GM11168 (cell line): ENCODE data around the gene VIL1.

Source experiments
- in situ Hi-C: fragments of 300-500 bp; cut with MboI; formaldehyde crosslinking; loops from one replicate; pipeline ENCODE4 v1.12.0; 2022; ENCODE audit warnings: low sequenced_read_pairs; ENCODE audit not compliant: unreplicated experiment

Gene VIL1

DNA sequence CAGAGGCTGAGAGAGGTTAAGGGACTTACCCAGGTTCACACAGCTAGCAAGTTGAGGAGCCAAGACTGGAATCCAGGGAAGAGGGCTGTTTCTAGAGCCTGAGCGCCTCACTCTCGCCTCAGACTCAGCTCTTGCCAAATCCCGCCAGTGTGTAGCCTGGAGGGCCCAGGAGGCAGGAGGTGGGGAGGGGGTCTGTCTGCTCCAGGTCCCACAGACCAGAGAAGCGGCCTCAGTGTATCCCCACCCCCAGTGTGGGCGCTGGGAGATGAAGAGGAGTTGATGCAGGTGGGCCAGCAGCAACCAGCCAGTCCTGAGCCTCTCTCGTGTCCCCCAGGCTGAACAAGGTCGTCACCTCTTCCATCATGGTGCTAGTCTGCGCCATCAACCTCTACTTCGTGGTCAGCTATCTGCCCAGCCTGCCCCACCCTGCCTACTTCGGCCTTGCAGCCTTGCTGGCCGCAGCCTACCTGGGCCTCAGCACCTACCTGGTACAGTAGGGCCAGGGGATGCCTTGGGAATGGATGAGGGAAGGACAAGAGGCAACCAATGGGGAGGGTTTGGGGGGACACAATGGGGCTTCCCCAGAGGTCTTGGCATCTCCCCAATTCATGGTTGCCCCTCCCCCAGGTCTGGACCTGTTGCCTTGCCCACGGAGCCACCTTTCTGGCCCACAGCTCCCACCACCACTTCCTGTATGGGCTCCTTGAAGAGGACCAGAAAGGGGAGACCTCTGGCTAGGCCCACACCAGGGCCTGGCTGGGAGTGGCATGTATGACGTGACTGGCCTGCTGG lies 24.4 kb upstream of the VIL1 start:
- in situ Hi-C loops, result loop anchor here (10.0 kb wide), 1 partner anchor 90 kb away; no protein-coding TSS in a partner anchor

DNA sequence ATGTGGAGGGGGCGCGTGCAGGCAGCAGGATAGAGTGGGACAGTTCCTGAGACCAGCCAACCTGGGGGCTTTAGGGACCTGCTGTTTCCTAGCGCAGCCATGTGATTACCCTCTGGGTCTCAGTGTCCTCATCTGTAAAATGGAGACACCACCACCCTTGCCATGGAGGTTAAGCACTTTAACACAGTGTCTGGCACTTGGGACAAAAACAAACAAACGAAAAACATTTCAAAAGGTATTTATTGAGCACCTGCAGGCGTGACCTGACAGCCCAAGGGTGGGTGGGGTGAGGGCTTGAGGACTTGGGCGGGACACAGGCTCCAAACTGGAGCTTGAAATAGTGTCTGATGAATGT lies 23.9 kb upstream of the VIL1 start:
- in situ Hi-C loops, result loop anchor here (10.0 kb wide), 1 partner anchor 90 kb away; no protein-coding TSS in a partner anchor

DNA sequence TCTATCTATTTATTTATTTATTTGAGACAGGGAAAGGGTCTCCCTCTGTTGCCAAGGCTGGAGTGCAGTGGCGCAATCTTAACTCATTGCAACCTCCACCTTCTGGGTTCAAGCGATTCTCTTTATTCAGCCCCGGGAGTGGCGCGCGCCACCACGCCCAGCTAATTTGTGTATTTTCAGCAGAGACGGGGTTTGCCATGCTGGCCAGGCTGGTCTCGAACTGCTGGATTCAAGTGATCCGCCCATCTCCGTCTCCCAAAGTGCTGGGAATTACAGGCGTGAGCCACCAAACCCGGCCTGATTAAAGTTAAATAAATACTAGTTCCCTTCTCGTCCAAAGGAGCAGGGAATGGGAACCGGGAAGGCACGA lies 23.5 kb upstream of the VIL1 start:
- in situ Hi-C loops, result loop anchor here (10.0 kb wide), 1 partner anchor 91 kb away; no protein-coding TSS in a partner anchor

DNA sequence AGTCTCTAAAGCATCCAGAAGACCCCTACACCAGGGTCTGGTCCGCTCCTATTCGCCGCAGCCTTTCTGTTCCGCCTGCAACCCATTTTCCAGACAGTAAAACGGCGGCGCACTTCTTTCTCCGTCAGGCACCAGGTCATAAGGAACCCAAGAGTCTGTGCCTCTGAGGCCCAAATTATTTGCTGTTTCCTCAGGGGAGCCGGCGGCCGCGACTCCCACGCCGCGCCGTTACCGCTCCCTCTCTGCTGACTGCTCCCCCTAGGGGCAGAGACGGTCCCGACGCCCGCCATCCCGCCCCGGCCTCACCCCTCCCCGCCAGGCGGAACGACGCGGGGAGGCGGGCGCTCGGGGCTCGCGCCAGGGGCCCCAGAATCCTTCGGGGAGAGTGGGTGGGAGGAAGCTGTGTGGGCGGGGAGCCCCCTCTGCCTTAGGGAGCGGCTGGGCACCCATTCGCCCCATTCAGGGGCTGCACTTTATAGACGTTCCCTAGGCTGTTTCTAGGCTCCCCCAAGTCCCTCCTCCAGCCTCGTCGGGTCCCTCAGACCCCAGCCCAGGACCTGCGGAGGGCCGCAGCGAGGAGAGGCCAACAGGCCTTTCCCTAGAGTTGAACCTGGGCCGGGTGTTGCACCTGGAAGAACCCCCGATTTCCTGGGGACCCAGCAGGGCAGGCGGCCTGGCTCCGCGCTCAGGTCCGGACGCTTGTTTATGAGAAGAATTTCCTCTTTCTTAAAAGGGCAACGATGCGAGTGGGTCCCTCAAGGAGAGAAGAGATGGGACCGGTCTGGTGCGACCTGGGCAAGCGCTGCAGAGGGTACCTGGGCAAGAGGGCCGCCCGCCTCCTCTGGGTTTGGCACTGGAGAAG lies 22.9 kb upstream of the VIL1 start:
- in situ Hi-C loops, result loop anchor here (10.0 kb wide), 1 partner anchor 91 kb away; no protein-coding TSS in a partner anchor

DNA sequence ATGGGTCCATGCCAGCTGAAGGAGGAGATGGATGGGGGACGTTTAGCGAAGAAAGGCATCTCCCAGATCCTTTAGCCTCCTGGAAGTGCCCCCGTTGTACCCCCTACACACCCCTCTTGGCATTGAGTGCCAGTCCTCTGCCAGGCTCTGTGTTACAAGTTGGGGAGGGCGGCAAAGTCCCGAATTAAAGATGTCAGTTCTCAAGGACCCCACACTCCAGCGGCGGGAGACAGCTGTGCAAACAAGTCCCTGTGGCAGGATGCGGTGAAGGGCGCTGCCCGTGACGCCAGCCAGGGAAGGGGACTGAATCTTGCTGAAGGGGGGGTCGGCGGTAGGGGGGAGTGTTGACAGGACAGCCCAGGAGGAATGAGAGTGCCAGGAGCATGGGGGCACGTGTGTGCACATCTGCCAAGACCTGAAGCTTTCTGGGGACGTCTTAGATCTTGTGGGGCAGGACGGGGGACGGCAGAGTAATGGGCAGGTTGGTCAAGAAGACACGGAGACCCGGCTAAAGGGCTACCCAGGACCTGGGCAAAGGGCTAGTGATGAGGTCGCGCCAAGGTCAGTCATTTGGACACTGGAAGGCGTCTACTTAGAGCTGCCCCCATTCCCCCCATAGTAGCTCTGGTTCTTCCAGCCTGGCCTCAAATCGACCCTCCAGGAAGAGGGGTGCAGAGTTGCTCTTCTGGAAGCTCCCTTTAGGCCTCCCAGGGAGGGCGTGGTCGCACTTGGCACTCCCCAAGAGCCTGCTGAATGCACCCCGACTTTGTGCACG lies 22.0 kb upstream of the VIL1 start:
- in situ Hi-C loops, result loop anchor here (10.0 kb wide), 1 partner anchor 92 kb away; no protein-coding TSS in a partner anchor

DNA sequence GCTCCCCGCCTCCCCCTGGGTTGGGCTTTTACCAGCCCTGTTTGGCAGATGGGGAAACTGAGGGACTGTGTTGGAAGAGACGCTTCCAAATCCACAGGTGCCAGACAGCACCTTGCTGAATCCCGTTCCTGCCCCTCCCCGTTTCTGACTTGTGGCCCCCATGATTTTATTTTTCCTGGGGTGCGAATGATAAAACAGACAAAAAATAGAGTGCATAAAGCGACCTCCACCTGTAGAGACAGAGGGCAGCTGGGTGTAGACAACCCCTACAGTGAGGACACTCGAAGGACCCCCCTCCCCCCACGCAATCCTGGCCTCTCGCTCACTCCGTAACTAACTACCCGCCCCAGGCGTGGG lies 21.5 kb upstream of the VIL1 start:
- in situ Hi-C loops, result loop anchor here (10.0 kb wide), 1 partner anchor 93 kb away; no protein-coding TSS in a partner anchor

DNA sequence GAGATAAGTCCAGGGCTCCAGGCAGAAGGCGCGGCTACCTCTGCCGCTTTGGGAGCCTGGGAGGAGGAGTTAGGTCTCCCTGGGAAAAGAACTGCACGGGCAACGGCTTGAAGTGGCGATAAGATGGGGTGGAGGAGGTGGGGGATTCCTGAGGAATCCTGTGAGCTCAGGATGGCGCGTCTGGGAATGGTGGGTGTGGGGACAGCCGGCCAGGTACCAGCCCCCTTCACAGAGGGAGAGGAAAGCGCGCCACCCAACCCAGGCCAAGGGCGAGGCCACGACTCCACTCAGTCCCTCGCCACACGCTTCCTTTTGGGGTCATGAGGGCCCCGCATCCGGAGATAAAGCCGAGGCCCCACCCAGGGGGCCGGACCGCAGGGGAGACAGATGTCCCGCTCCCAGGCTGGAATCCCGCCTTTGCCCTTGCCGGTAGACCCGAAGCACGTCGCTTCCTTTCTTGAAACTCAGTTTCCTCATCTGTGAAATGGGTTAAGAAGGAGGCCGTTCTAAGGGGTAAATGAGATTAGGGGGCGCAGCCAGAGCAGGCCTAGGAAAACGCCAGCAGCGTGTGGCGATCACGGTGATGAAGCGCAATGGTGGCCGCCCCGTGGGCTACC lies 21.0 kb upstream of the VIL1 start:
- in situ Hi-C loops, result loop anchor here (10.0 kb wide), 1 partner anchor 93 kb away; no protein-coding TSS in a partner anchor

DNA sequence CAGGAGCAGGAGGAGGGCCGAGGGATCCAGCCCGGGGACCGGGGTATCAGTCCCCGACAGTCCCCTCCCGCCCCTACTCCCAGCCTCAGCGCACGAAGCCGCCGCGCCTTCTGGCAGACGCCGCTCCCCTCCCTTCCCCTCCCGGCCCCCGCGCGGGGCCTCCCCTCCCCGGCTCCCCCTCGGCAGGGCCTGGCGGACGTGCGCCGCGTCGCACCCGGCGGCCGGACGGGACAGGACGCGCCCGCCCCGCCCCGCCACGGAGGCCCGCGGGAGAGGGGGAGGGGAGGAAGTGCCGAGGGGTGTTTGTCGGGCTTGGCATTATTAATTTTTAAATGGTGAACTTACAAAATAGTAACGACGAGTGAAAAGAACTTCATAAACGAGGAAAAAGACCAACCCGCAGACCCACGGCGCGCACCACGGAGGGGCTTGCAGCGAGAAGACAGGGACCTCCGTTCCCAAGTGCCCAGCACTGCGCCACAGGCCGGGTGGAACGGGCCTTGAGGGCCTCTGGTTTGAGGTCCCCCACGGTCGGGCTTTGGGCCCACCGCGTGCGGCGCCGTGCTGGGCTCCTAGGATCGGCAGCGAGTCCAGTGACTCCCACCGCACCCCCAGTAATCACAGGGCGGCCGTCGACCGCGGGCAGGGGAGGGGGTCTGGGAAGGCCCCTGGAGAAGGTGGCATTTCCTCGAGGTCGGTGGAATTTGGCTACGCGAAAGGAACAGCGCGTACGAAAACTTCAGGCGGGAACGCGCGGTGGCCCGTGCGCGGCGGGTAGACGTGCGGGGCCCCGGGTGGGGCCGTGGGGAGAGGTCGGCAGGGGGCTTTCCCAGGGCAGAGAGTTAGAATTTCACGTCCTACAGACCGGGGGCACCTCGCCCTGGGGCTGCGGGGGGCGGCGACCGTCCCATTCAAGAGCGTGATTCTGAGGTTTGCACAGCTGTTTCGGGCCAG lies 20.2 kb upstream of the VIL1 start:
- in situ Hi-C loops, result loop anchor here (10.0 kb wide), 1 partner anchor 94 kb away; no protein-coding TSS in a partner anchor

DNA sequence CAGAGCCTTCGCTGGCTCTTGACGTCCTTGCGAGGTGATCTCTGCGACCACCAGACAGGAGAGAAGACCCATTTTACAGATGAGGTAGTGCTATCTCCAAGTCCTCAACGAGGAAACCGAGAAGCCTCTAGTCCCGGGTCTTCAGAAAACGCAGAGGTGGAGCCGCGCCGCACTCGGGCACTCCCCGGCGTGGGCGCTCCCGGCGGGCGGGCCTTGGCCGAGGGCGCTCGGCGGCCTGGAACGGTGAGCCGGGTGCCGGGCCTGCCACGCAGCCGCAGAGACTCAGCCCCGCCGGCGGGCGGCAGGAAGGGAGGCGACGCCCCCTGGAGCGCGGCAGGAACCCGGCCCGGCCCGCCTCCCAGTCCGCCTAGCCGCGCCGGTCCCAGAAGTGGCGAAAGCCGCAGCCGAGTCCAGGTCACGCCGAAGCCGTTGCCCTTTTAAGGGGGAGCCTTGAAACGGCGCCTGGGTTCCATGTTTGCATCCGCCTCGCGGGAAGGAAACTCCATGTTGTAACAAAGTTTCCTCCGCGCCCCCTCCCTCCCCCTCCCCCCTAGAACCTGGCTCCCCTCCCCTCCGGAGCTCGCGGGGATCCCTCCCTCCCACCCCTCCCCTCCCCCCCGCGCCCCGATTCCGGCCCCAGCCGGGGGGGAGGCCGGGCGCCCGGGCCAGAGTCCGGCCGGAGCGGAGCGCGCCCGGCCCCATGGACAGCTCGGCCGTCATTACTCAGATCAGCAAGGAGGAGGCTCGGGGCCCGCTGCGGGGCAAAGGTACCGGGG lies 19.3 kb upstream of the VIL1 start, which contains the start of gene CTDSP1:
Gene CTDSP1, plus strand, starts transcription at position 478 of the 776 bp plus-strand sequence. Its CDS starts 223 bp downstream, at position 701.
- in situ Hi-C loops, result loop anchor here (10.0 kb wide), 1 partner anchor 95 kb away; no protein-coding TSS in a partner anchor

DNA sequence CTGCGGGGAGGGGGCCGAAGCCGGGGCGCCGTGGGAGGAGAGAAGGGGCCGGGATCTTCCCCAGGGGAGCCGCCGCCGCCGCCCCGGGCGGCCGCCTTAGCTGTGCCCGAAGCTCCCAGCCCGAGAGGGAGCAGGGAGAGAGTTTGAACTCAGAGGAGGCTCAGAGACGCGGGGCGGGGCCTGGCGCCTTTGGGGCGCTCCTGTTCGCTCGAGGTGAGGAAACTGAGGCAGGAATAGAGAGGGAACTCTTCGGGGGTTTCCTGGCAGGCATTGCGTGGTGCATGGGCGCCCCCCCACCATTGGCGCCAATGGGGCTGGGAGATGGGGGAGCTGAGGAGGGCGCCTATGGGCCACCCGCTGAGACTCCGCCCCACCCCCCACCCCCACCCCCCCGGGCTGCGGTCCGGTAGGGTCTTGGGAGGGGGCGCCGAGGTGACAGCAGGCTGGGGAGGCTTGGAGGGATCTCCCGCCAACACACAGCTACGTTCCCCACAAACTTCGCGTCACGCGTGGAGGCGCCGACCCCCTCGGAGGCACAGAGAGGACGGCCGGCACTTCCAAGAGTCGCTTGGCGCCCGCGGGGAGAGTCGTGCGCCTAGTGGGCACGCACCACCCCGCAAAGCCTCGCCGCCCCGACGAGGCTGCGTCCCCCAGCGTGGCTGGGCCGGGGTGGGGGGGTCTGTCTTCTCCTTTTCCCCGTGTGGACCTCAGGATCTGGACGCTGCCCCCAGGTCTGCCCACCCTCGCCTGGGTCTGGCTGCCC lies 18.6 kb upstream of the VIL1 start:
- in situ Hi-C loops, result no loop called here

DNA sequence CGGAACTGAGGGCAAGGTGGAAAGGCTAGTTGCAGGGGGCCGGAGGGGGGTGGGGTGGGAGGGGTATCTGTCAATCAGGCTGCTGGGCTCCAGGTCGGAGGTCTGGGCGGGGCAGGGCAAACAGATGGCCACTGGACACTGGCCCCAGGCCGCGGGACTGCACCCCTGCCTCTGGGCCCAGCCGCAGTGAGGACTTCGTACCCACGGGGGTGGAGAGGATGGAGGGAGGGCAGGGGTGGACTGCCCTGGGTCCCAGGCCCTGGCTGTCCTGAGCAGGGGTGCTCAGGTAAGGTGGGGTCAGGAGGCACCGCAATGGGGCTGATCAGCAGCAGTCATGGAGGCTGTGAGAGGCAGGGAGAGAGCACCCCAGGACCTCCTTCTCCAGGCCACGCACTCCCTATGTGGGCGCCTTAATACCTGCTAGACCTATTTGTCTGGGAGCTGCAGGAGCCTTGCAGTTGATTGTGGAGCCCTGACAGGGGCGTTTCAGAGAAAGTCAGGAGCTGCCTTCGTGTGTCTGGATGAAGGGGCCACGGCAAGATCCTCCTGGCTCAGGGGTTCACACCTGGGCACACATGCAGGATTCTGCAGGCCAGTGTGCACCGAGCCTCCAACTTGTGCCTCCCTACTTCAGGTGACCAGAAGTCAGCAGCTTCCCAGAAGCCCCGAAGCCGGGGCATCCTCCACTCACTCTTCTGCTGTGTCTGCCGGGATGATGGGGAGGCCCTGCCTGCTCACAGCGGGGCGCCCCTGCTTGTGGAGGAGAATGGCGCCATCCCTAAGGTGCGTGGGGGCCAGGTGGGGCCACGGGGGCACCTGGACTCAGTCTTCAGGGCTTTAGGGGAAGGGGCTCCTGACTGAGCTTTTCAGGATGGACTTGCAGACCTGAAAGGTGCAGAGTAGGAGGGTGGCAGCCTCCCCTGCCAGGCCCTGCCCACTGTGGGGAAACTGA lies 17.7 kb upstream of the VIL1 start:
- in situ Hi-C loops, result no loop called here

DNA sequence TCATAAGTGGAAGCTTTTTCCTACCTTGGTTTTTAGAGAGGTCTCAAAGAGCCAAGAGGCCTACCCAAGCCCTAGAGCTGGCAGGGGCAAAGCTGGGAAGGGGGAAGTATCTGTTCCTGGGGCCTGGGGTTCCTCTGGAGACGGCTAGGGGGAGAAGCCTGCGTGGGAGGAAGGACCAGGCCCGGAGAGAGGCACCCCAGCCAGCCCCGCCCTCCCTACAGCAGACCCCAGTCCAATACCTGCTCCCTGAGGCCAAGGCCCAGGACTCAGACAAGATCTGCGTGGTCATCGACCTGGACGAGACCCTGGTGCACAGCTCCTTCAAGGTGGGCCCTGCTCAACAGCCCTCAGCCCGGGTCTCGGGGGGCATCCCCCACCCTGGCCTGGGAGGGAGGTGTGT lies 17.0 kb upstream of the VIL1 start:
- in situ Hi-C loops, result no loop called here

DNA sequence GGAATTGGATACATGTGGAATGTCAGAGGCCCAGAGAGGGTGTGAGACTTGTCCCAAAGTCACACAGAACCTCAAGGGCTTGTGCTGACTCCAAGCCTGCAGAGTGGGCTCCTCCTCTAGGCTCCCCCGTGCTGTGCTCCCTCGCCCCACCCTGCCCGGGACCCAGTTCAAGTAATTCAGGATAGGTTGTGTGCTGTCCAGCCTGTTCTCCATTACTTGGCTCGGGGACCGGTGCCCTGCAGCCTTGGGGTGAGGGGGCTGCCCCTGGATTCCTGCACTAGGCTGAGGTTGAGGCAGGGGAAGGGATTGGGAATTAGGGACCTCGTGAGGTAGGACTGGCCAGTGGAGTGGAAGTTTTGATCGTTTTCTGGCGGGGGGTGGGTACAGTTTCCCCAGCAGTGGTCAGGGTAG lies 16.4 kb upstream of the VIL1 start:
- in situ Hi-C loops, result no loop called here

DNA sequence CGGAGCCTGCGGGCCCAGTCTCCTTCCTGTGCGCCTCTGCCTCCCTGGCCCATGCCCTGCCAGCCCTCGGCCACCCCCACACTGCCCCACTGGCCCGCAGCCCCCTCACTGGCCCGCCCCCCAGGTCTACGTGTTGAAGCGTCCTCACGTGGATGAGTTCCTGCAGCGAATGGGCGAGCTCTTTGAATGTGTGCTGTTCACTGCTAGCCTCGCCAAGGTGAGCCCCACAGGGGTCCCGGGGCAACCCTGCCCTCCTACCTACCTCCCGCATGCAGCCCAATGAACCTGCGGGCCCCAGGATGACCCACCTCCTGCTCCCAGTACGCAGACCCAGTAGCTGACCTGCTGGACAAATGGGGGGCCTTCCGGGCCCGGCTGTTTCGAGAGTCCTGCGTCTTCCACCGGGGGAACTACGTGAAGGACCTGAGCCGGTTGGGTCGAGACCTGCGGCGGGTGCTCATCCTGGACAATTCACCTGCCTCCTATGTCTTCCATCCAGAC lies 16.0 kb upstream of the VIL1 start:
- in situ Hi-C loops, result no loop called here

DNA sequence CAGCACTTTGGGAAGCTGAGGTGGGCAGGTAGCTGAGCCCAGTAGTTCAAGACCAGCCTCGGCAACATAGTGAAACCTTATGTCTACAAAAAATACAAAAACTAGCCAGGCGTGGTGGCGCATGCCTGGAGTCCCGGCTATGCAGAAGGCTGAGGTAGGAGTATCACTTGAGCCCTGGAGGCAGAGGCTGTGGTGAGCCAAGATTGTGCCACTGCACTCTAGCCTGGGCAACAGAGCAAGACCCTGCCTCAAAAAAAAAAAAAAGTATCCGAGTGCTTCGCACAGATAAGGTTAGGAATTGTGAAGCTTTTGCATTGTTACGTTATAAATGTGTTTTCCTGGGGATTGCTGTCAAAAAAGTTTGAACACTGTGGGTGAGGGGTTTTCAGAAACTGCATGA lies 15.1 kb upstream of the VIL1 start:
- in situ Hi-C loops, result no loop called here
